ENCODE results near the gene OXTR. TPM values are rescaled to one million over a fixed set of nuclear protein-coding genes. Genes with fewer than 3 reads are reported as not detected.

Gene OXTR
- total RNA-seq: 1 to 10 TPM; 1.6 to 3.5 TPM

DNA sequence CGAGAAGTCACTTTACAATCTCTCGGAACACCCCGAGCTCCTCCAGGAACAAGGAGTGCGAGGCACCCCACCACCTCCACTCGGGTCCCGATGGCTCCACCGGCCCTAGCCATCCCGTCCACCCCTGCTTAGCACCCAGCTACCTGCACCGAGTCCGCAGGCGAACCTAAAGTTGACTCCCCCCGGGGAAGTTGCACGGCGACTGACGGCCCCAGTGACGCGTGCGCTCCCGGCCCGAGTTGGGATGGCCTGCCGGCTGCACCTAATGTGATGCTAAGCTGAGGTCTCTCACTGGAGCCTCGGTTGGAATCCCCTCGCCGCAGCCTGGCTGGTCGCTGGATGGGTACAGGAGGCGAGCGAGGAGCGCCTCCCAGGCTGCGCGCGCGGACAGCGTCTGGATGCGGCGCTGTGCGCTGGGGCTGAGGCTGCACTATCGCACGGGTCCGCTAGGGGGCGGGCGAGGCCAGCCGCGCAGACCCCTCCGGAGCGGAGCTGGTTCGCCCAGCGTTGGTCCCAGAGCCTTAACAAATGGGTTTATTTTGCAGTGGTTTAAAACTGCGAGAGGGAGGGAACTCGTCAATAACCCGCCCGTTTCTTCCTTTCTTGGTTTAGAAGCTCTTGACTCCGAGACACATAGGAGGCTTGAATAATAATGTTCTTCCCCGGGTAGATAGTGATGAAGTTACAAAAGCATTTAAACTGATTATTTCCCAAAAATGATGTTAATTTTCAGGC is at the start of gene OXTR:
TSS of gene OXTR (minus strand) at position 526 of the 735 bp plus-strand sequence. CDS start 1,426 bp downstream, outside the sequence.
- Histone ChIP-seq H3K27ac (no peak within 1 kb of the TSS), H3K27me3 (replicated peaks; ENCODE audit: insufficient read depth) (peaks cover 2% of the 10 kb centered on the region), H3K36me3 (no peaks in the 10 kb centered on the region), H3K9me3 (no peaks in the 10 kb centered on the region), H3K4me1 (replicated peaks) (peaks cover 4% of the 10 kb centered on the region), H3K4me3 (peak within 1 kb of the TSS; percentile 6 to 28)
- peak; percentile 40 for DNase-seq (ENCODE audit: low spot score)
- intact Hi-C loops (cut with DNase I): no loop called here
- 3% methylated on average over 53 of the region's 53 CpGs for WGBS
- TF ChIP-seq, protein P1, sequence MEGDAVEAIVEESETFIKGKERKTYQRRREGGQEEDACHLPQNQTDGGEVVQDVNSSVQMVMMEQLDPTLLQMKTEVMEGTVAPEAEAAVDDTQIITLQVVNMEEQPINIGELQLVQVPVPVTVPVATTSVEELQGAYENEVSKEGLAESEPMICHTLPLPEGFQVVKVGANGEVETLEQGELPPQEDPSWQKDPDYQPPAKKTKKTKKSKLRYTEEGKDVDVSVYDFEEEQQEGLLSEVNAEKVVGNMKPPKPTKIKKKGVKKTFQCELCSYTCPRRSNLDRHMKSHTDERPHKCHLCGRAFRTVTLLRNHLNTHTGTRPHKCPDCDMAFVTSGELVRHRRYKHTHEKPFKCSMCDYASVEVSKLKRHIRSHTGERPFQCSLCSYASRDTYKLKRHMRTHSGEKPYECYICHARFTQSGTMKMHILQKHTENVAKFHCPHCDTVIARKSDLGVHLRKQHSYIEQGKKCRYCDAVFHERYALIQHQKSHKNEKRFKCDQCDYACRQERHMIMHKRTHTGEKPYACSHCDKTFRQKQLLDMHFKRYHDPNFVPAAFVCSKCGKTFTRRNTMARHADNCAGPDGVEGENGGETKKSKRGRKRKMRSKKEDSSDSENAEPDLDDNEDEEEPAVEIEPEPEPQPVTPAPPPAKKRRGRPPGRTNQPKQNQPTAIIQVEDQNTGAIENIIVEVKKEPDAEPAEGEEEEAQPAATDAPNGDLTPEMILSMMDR (IDR thresholded peaks at IDR 0.05): peak; percentile 88 to 93 (median 91)
- TF ChIP-seq POLR2AphosphoS5 (IDR thresholded peaks at IDR 0.05) (no peak), POLR2A (IDR thresholded peaks at IDR 0.05) (no peak)

DNA sequence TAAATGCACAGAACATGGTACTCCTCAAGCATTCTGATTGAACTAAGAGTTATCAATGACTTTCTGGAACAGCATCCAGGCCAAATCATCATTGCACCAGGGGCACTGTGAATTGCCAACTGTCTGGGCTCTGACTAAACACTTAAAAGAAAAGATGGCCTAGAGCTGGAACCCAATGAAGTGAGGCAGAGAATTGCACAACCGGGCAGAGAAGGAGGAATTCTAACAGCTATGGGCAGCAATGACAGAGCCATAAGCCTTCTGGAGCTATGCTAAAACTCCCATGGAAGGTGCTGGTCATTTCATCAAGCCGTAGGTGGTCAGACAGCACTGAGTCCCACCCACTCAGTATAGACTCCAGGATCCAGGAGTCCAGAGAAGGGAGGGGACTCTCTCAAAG is 48.1 kb upstream of the OXTR start:
- WGBS: 94% methylated on average over 2 of the region's 2 CpGs
- TF ChIP-seq POLR2AphosphoS5 (IDR thresholded peaks at IDR 0.05) (no peak), POLR2A (IDR thresholded peaks at IDR 0.05) (no peak)
- TF ChIP-seq, protein P1 (IDR thresholded peaks at IDR 0.05): no peak
- H3K9me3 ChIP-seq: no peaks in the 10 kb centered on the region

GRCh38 chr3:8816106-8816505 is 46.7 kb upstream of the OXTR start:
- WGBS: 97% methylated on average over 6 of the region's 6 CpGs
- intact Hi-C loops (cut with DNase I): no loop called here

More for the DNA sequence above, 48.1 kb upstream of the OXTR start:
- Histone ChIP-seq H3K36me3 (no peaks in the 10 kb centered on the region), H3K27me3 (replicated peaks; ENCODE audit: insufficient read depth) (no peaks in the 10 kb centered on the region), H3K4me3 (no peak overlapping the region), H3K4me1 (replicated peaks) (no peaks in the 10 kb centered on the region), H3K27ac (no peak overlapping the region)
- no peak for DNase-seq (ENCODE audit: low spot score)
- intact Hi-C loops (cut with DNase I): no loop called here

DNA sequence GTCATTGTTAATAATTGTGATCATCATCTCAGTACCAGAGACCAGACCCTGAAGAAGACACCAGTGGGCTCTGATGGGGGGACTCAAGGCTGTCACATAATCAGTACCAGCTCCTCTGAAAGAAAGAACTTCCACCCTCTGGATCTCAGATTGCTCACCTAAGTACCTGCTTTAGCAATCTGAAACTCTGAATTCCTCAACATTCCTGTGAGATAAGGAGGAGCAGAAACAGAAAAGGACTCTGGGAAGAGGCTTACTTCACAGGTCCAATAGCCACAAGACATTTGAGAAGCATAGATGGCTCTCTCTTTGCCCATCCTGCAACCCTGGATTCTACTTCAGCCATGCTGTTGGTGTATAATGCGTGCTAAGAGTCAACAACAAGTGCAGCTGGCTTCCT is 44.0 kb upstream of the OXTR start:
- no peak overlapping the region for H3K27ac ChIP-seq
- no peaks in the 10 kb centered on the region for H3K4me1 ChIP-seq (replicated peaks)
- intact Hi-C loops (cut with DNase I): no loop called here
- no peaks in the 10 kb centered on the region for H3K36me3 ChIP-seq
- DNase-seq (ENCODE audit: low spot score): no peak
- no peak overlapping the region for H3K4me3 ChIP-seq
- WGBS: 88% methylated on average over 1 of the region's 1 CpG
- H3K27me3 ChIP-seq (replicated peaks; ENCODE audit: insufficient read depth): no peaks in the 10 kb centered on the region
- no peaks in the 10 kb centered on the region for H3K9me3 ChIP-seq
- TF ChIP-seq, protein P1 (IDR thresholded peaks at IDR 0.05): no peak
- TF ChIP-seq POLR2A (IDR thresholded peaks at IDR 0.05): no peak
- TF ChIP-seq POLR2AphosphoS5 (IDR thresholded peaks at IDR 0.05): no peak

More at GRCh38 chr3:8816106-8816505, 46.7 kb upstream of the OXTR start:
- no peak overlapping the region for H3K4me3 ChIP-seq
- no peak overlapping the region for H3K27ac ChIP-seq
- no peaks in the 10 kb centered on the region for H3K9me3 ChIP-seq
- H3K36me3 ChIP-seq: no peaks in the 10 kb centered on the region
- no peaks in the 10 kb centered on the region for H3K27me3 ChIP-seq (replicated peaks; ENCODE audit: insufficient read depth)
- TF ChIP-seq POLR2AphosphoS5 (IDR thresholded peaks at IDR 0.05): no peak
- no peak for TF ChIP-seq POLR2A (IDR thresholded peaks at IDR 0.05)
- TF ChIP-seq, protein P1 (IDR thresholded peaks at IDR 0.05): no peak
- no peak for DNase-seq (ENCODE audit: low spot score)
- no peaks in the 10 kb centered on the region for H3K4me1 ChIP-seq (replicated peaks)

GRCh38 chr3:8810561-8810960 is 41.1 kb upstream of the OXTR start:
- no peaks in the 10 kb centered on the region for H3K4me1 ChIP-seq (replicated peaks)

More at GRCh38 chr3:8810561-8810960, 41.1 kb upstream of the OXTR start:
- no peak for DNase-seq (ENCODE audit: low spot score)
- H3K36me3 ChIP-seq: no peaks in the 10 kb centered on the region
- WGBS: 93% methylated on average over 2 of the region's 2 CpGs
- TF ChIP-seq POLR2A (IDR thresholded peaks at IDR 0.05) (no peak), POLR2AphosphoS5 (IDR thresholded peaks at IDR 0.05) (no peak)
- TF ChIP-seq, protein P1 (IDR thresholded peaks at IDR 0.05): no peak
- H3K4me3 ChIP-seq: no peak overlapping the region
- intact Hi-C loops (cut with DNase I): no loop called here
- H3K27me3 ChIP-seq (replicated peaks; ENCODE audit: insufficient read depth): no peaks in the 10 kb centered on the region
- no peaks in the 10 kb centered on the region for H3K9me3 ChIP-seq
- H3K27ac ChIP-seq: no peak overlapping the region
